Subcutaneous abdominal adipose tissue (tissue), 5 donors: Measurements from ENCODE around the gene ADAMTS3.

Experiments
- H3K27ac ChIP-seq: one replicate; pipeline ENCODE4 v1.7.0; 2013; ENCODE audit warnings: low read depth, mild to moderate bottlenecking, inconsistent platforms, low read length, moderate library complexity
- H3K27me3 ChIP-seq, 5 donors: one replicate each; pipeline ENCODE4 v1.7.0; 2013; ENCODE audit warnings: low read length in 5 of 5, inconsistent platforms in 1 of 5; ENCODE audit not compliant: control insufficient read depth in 5 of 5, insufficient read depth in 4 of 5
- H3K36me3 ChIP-seq, 5 donors: one replicate each; pipeline ENCODE4 v1.7.0; 2013; ENCODE audit warnings: low read length in 5 of 5; ENCODE audit not compliant: control insufficient read depth in 5 of 5, insufficient read depth in 5 of 5
- H3K4me1 ChIP-seq, 5 donors: one replicate each; pipeline ENCODE4 v1.7.0; 2013; ENCODE audit warnings: low read length in 5 of 5, mild to moderate bottlenecking in 3 of 5, moderate library complexity in 1 of 5; ENCODE audit not compliant: control insufficient read depth in 5 of 5, insufficient read depth in 5 of 5
- H3K4me3 ChIP-seq, 5 donors: one replicate each; pipeline ENCODE4 v1.7.0; 2013; ENCODE audit warnings: low read length in 5 of 5, low read depth in 1 of 5
- H3K9ac ChIP-seq, 5 donors: one replicate each; pipeline ENCODE4 v1.7.0; 2013; ENCODE audit warnings: low read length in 5 of 5, mild to moderate bottlenecking in 4 of 5, moderate library complexity in 3 of 5
- H3K9me3 ChIP-seq, 5 donors: one replicate each; pipeline ENCODE4 v1.7.0; 2013; ENCODE audit warnings: low read length in 5 of 5; ENCODE audit not compliant: control insufficient read depth in 5 of 5
- donor health status: healthy.
- donor health status: healthy.
- donor health status: healthy.
- donor health status: healthy.
- donor health status: healthy.

ADAMTS3 gene

DNA sequence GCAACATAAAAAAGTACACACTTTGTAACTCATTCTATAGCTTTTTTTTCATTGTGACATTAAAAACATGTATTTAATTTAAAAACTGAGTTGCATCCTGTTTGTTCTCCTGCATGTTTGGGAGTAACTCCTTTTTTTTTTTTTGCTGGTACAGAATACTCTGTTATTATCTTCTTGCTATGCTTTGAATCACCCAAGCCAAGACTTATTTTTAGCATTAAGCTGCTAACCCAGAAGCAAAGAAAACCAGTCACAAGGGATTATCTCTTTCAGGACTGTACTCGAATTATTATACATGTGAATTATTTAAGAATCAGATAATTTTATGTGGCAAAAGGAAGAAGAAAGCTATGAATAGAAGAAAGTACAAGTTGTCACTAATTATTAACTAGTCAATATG is 194.9 kb downstream of the ADAMTS3 start:
- no peak overlapping the region for H3K4me3 ChIP-seq
- H3K4me1 ChIP-seq: peaks cover 0 to 3% (median 0%) of the 10 kb centered on the region in 5 donors
- no peak overlapping the region for H3K27ac ChIP-seq
- H3K9ac ChIP-seq: no peak overlapping the region
- H3K9me3 ChIP-seq: no peaks in the 10 kb centered on the region
- H3K36me3 ChIP-seq: no peaks in the 10 kb centered on the region
- H3K27me3 ChIP-seq: no peaks in the 10 kb centered on the region

GRCh38 chr4:72366601-72367000 is 202.4 kb downstream of the ADAMTS3 start:
- no peak overlapping the region for H3K4me3 ChIP-seq
- H3K36me3 ChIP-seq: no peaks in the 10 kb centered on the region
- no peaks in the 10 kb centered on the region for H3K27me3 ChIP-seq
- H3K4me1 ChIP-seq: no peaks in the 10 kb centered on the region
- H3K9me3 ChIP-seq: no peaks in the 10 kb centered on the region
- no peak overlapping the region for H3K27ac ChIP-seq
- H3K9ac ChIP-seq: no peak overlapping the region

- H3K9ac ChIP-seq: no peak overlapping the region
- no peaks in the 10 kb centered on the region for H3K27me3 ChIP-seq
- H3K9me3 ChIP-seq: no peaks in the 10 kb centered on the region
- H3K4me3 ChIP-seq: no peak overlapping the region
- no peaks in the 10 kb centered on the region for H3K36me3 ChIP-seq
- no peak overlapping the region for H3K27ac ChIP-seq
- H3K4me1 ChIP-seq: no peaks in the 10 kb centered on the region
Observed at GRCh38 chr4:72365981-72366380, 203.0 kb downstream of the ADAMTS3 start.

GRCh38 chr4:72365016-72365415 is 204.0 kb downstream of the ADAMTS3 start:
- no peak overlapping the region for H3K9ac ChIP-seq
- no peak overlapping the region for H3K27ac ChIP-seq
- no peaks in the 10 kb centered on the region for H3K4me1 ChIP-seq
- H3K4me3 ChIP-seq: no peak overlapping the region
- no peaks in the 10 kb centered on the region for H3K36me3 ChIP-seq
- no peaks in the 10 kb centered on the region for H3K27me3 ChIP-seq
- H3K9me3 ChIP-seq: no peaks in the 10 kb centered on the region

DNA sequence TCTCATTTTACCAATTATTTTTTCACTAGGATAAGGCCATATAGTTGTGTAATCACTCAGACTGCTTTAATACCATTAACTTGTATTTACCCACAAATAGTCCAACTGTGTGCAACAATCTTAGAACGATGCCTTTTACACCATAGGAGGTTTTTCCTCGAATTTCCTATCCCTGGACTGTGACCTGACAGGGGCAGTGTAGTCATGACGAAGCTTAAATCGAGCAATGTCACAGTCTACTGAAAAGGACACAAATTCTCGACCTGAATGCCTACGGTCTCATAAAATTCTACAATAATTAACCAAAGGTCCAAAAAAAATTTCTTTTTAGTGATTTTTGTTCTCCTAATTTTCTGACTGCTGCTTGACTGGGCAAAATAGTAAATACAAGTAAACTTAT is 208.9 kb downstream of the ADAMTS3 start:
- Histone ChIP-seq H3K27ac (no peak overlapping the region), H3K9me3 (no peaks in the 10 kb centered on the region), H3K27me3 (no peaks in the 10 kb centered on the region), H3K36me3 (no peaks in the 10 kb centered on the region), H3K4me3 (no peak overlapping the region), H3K9ac (no peak overlapping the region), H3K4me1 (peaks cover 0 to 6% (median 0%) of the 10 kb centered on the region in 5 donors)

DNA sequence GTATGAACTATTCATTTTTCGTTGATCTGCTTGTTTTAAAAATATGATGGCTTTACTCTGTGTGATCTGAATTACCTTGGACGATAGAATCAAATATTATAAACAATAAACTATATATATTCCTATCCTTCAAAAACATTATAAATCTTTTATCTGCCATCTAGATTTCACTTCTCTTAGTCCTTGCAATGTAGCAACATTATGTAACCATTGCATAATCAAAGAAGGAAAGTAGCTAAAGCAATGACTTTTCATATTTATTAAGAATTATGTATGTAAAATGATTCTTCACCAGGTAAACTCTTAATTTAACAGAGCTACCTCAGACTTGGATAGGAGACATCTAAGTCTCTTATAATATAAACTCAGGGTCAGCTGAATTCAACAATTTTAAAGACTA is 210.5 kb downstream of the ADAMTS3 start:
- no peak overlapping the region for H3K4me3 ChIP-seq
- no peaks in the 10 kb centered on the region for H3K9me3 ChIP-seq
- no peaks in the 10 kb centered on the region for H3K27me3 ChIP-seq
- no peak overlapping the region for H3K27ac ChIP-seq
- no peak overlapping the region for H3K9ac ChIP-seq
- H3K36me3 ChIP-seq: no peaks in the 10 kb centered on the region
- H3K4me1 ChIP-seq: peaks cover 0 to 6% (median 0%) of the 10 kb centered on the region in 5 donors

- Histone ChIP-seq H3K4me1 (peaks cover 0 to 6% (median 0%) of the 10 kb centered on the region in 5 donors), H3K27ac (no peak overlapping the region), H3K36me3 (no peaks in the 10 kb centered on the region), H3K9ac (no peak overlapping the region), H3K27me3 (no peaks in the 10 kb centered on the region), H3K9me3 (no peaks in the 10 kb centered on the region), H3K4me3 (no peak overlapping the region)
Observed at GRCh38 chr4:72357908-72358307, 211.1 kb downstream of the ADAMTS3 start.

DNA sequence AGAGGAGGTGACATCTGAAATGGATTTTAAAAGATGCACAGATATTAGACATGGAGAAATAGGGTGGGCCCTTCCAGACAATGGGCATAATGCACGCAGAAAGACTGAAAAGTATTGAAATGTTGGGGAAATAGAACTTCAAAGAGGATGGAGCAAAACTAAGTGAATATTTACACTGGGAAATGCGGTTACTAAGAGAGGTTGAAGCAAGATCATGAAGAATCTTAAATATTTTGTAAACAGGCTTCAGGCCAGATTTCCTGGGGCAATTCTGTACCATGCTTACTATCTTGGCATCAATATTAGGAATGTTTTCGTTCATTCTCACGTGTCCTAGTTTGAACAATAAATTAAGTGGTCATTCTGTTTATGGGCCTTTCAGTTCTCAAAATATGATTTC is 216.3 kb downstream of the ADAMTS3 start:
- Histone ChIP-seq H3K4me1 (peaks cover 0 to 9% (median 0%) of the 10 kb centered on the region in 5 donors), H3K27me3 (no peaks in the 10 kb centered on the region), H3K4me3 (no peak overlapping the region), H3K36me3 (no peaks in the 10 kb centered on the region), H3K9me3 (no peaks in the 10 kb centered on the region), H3K9ac (no peak overlapping the region), H3K27ac (no peak overlapping the region)

GRCh38 chr4:72351521-72351920 is 217.5 kb downstream of the ADAMTS3 start:
- Histone ChIP-seq H3K4me1 (peaks cover 0 to 8% (median 0%) of the 10 kb centered on the region in 5 donors), H3K4me3 (no peak overlapping the region), H3K36me3 (no peaks in the 10 kb centered on the region), H3K9me3 (no peaks in the 10 kb centered on the region), H3K27ac (no peak overlapping the region), H3K9ac (no peak overlapping the region), H3K27me3 (no peaks in the 10 kb centered on the region)

DNA sequence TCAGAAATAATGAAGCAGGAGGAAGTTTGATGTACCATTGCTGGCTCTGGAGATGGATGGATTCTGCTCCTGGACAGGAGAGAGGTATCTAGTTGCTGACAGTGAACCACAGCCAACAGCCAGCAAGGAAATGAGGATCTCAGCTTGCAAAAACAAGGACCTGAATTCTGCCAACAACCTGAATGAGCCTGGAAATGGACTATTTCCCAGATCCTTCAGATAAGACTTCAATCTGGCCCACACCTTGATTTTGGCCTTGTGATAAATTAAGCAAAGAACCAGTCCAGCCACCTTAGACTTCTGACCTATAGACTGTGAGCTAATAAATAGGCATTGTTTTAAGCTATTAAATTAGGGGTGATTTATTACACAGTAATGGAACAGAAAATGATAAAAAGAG is 220.3 kb downstream of the ADAMTS3 start:
- Histone ChIP-seq H3K27ac (no peak overlapping the region), H3K9me3 (no peaks in the 10 kb centered on the region), H3K9ac (no peak overlapping the region), H3K4me3 (no peak overlapping the region), H3K27me3 (no peaks in the 10 kb centered on the region), H3K36me3 (no peaks in the 10 kb centered on the region), H3K4me1 (peaks cover 0 to 8% (median 0%) of the 10 kb centered on the region in 5 donors)

DNA sequence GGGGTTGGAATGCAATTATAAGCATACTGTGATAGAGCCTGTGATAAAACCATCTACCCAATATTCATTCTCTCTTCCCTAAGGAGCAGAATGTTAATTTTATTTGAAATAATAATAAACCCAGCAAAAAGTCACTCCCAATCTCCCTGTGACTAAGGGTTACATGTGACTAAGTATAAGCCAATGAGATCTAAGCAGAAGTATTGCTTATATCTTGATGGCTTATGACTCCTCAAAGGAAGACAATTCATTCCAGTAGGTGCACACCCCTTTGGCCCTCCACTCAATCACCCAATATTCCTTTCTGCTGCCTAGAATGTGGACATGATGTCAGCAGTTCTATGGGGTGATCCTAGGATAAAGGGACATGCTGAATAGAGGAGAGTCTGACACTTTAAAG is 224.6 kb downstream of the ADAMTS3 start:
- no peaks in the 10 kb centered on the region for H3K4me1 ChIP-seq
- H3K4me3 ChIP-seq: no peak overlapping the region

More for the DNA sequence above, 224.6 kb downstream of the ADAMTS3 start:
- Histone ChIP-seq H3K36me3 (no peaks in the 10 kb centered on the region), H3K9ac (no peak overlapping the region), H3K27me3 (no peaks in the 10 kb centered on the region), H3K9me3 (no peaks in the 10 kb centered on the region), H3K27ac (no peak overlapping the region)
